Osteoblast (primary cell): Measurements from ENCODE around the gene ENAH. TPM values are rescaled to one million over a fixed set of nuclear protein-coding genes. Genes with fewer than 3 reads are reported as not detected.

Experiments used
- DNase-seq: peaks from one replicate; pipeline ENCODE4 v3.0.0; 2011; ENCODE audit warnings: low spot score, mixed read lengths; ENCODE audit not compliant: insufficient read length; ENCODE audit errors: missing footprints
- H2AFZ ChIP-seq: 2 replicates; pipeline ENCODE4 v1.6.0; 2011; ENCODE audit warnings: mild to moderate bottlenecking, low read length
- H3K27ac ChIP-seq: 2 replicates; pipeline ENCODE4 v1.5.1; 2011; ENCODE audit warnings: mild to moderate bottlenecking, low read depth, low read length, moderate library complexity
- H3K27me3 ChIP-seq: 2 replicates; pipeline ENCODE4 v1.6.0; 2012; ENCODE audit warnings: mild to moderate bottlenecking, control low read depth, inconsistent platforms, low read length, moderate library complexity; ENCODE audit not compliant: insufficient read depth
- H3K36me3 ChIP-seq: 2 replicates; pipeline ENCODE4 v1.5.1; 2011; ENCODE audit warnings: mild to moderate bottlenecking, low read length, control low read depth, moderate library complexity; ENCODE audit not compliant: insufficient read depth
- H3K4me1 ChIP-seq: 2 replicates; pipeline ENCODE4 v1.5.1; 2011; ENCODE audit warnings: mild to moderate bottlenecking, low read length, control low read depth, moderate library complexity; ENCODE audit not compliant: insufficient read depth
- H3K4me2 ChIP-seq: 2 replicates; pipeline ENCODE4 v1.6.0; 2011; ENCODE audit warnings: mild to moderate bottlenecking, low read length; ENCODE audit not compliant: insufficient read depth
- H3K4me3 ChIP-seq: fragments of 200-600 bp; sonication (generic); 3 replicates; pipeline ENCODE4 v1.5.1; 2012; ENCODE audit warnings: mild to moderate bottlenecking, low read length, inconsistent platforms; ENCODE audit not compliant: insufficient read depth
- H3K79me2 ChIP-seq: 2 replicates; pipeline ENCODE4 v1.6.0; 2012; ENCODE audit warnings: mild to moderate bottlenecking, low read length, control low read depth, inconsistent platforms; ENCODE audit not compliant: insufficient read depth
- H3K9me3 ChIP-seq: 2 replicates; pipeline ENCODE4 v1.5.1; 2011; ENCODE audit warnings: low read depth, low read length, control low read depth
- H4K20me1 ChIP-seq: 2 replicates; pipeline ENCODE4 v1.6.0; 2012; ENCODE audit warnings: mild to moderate bottlenecking, low read length, control low read depth; ENCODE audit not compliant: insufficient read depth
- CTCF ChIP-seq: IDR thresholded peaks from 2 replicates; pipeline ENCODE4 v1.5.1; 2011; ENCODE audit warnings: mild to moderate bottlenecking, low read depth, low read length, moderate library complexity; ENCODE audit errors: extremely low read depth
- total RNA-seq: library from RNA; depleted of rRNA; stranded (reverse); fragments of >200 nt; gene quantifications from 2 replicates; pipeline ENCODE4 v1.2.3, GENCODE V29; 2012

Gene ENAH
- total RNA-seq, 1 donor = 453 TPM

GRCh38 chr1:225462429-225462713 lies 190.6 kb downstream of the ENAH start:
- no peak overlapping the region for H3K27ac ChIP-seq
- no peaks in the 10 kb centered on the region for H3K79me2 ChIP-seq
- H3K4me3 ChIP-seq = no peak overlapping the region
- no peaks in the 10 kb centered on the region for H4K20me1 ChIP-seq
- no peaks in the 10 kb centered on the region for H3K36me3 ChIP-seq
- no peak overlapping the region for H2AFZ ChIP-seq
- no peak overlapping the region for H3K4me2 ChIP-seq
- peaks cover 29% of the 10 kb centered on the region for H3K4me1 ChIP-seq
- TF ChIP-seq CTCF = no peak
- H3K9me3 ChIP-seq = no peaks in the 10 kb centered on the region
- peak; percentile 73 for DNase-seq
- no peaks in the 10 kb centered on the region for H3K27me3 ChIP-seq

GRCh38 chr1:225461533-225462428 lies 191.1 kb downstream of the ENAH start:
- peak; percentile 72 for DNase-seq
- TF ChIP-seq CTCF = no peak
- no peaks in the 10 kb centered on the region for H3K27me3 ChIP-seq
- peaks cover 25% of the 10 kb centered on the region for H3K4me1 ChIP-seq
- no peak overlapping the region for H2AFZ ChIP-seq
- no peaks in the 10 kb centered on the region for H3K79me2 ChIP-seq
- no peaks in the 10 kb centered on the region for H3K9me3 ChIP-seq
- H3K36me3 ChIP-seq = no peaks in the 10 kb centered on the region
- H3K4me3 ChIP-seq = no peak overlapping the region
- no peaks in the 10 kb centered on the region for H4K20me1 ChIP-seq
- H3K27ac ChIP-seq = no peak overlapping the region
- H3K4me2 ChIP-seq = no peak overlapping the region

- no peaks in the 10 kb centered on the region for H3K9me3 ChIP-seq
- DNase-seq = peak; percentile 91
- no peak for TF ChIP-seq CTCF
These were observed 192.0 kb downstream of the ENAH start for GRCh38 chr1:225460737-225461532.

GRCh38 chr1:225460021-225460736 lies 192.7 kb downstream of the ENAH start:
- Histone ChIP-seq H2AFZ (no peak overlapping the region), H3K4me2 (no peak overlapping the region)

More at GRCh38 chr1:225460737-225461532, 192.0 kb downstream of the ENAH start:
- Histone ChIP-seq H3K27me3 (no peaks in the 10 kb centered on the region), H3K79me2 (no peaks in the 10 kb centered on the region), H3K4me3 (no peak overlapping the region), H2AFZ (no peak overlapping the region), H3K4me2 (no peak overlapping the region), H4K20me1 (no peaks in the 10 kb centered on the region), H3K27ac (no peak overlapping the region), H3K36me3 (no peaks in the 10 kb centered on the region), H3K4me1 (peaks cover 25% of the 10 kb centered on the region)

More at GRCh38 chr1:225460021-225460736, 192.7 kb downstream of the ENAH start:
- no peak overlapping the region for H3K4me3 ChIP-seq
- peak; percentile 82 for DNase-seq
- H3K4me1 ChIP-seq = peaks cover 25% of the 10 kb centered on the region
- no peaks in the 10 kb centered on the region for H3K9me3 ChIP-seq
- no peak overlapping the region for H3K27ac ChIP-seq
- no peaks in the 10 kb centered on the region for H3K27me3 ChIP-seq
- TF ChIP-seq CTCF = no peak
- no peaks in the 10 kb centered on the region for H4K20me1 ChIP-seq
- H3K79me2 ChIP-seq = no peaks in the 10 kb centered on the region
- no peaks in the 10 kb centered on the region for H3K36me3 ChIP-seq
